GM19099 (cell line): ENCODE data around the gene DCDC2.

ENCODE experiments used
- POLR2A ChIP-seq: IDR thresholded peaks from 3 replicates; pipeline ENCODE4 v1.6.1; 2011; ENCODE audit warnings: low read depth; ENCODE audit not compliant: insufficient read length; ENCODE audit errors: extremely low read depth

DCDC2 gene

DNA sequence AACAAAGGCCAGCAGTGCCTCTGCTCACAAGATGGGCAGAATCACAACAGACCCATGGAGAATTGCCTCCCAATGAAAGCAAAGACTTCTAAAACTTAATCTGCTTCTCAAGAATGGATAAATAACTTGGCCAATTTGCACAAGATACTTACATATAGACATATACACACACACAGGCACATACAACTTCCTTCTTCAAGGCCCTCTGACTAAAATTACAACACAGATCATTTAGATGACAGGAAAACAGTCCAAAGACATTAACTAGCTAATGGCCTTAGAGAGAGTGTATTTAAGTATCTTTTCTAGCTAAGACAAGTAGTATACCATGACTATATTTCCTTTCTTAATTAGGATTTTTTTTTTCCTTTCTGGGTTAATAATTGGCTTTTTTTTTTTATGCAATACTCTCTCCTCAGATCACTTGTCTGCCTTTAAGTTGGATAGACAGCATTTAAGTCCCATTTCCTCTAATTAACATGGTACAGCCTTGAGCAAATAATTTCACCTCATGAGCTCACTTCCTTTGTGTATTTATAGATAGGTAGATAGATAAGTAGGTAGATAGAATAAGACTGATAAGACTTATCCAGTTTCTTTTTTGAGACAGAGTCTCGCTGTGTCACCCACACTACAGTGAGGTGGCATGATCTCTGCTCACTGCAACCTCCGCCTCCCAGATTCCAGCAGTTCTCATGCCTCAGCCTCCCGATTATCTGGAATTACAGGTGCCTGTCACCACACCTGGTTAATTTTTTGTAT is 161.8 kb downstream of the DCDC2 start:
- no peak for TF ChIP-seq POLR2A

DNA sequence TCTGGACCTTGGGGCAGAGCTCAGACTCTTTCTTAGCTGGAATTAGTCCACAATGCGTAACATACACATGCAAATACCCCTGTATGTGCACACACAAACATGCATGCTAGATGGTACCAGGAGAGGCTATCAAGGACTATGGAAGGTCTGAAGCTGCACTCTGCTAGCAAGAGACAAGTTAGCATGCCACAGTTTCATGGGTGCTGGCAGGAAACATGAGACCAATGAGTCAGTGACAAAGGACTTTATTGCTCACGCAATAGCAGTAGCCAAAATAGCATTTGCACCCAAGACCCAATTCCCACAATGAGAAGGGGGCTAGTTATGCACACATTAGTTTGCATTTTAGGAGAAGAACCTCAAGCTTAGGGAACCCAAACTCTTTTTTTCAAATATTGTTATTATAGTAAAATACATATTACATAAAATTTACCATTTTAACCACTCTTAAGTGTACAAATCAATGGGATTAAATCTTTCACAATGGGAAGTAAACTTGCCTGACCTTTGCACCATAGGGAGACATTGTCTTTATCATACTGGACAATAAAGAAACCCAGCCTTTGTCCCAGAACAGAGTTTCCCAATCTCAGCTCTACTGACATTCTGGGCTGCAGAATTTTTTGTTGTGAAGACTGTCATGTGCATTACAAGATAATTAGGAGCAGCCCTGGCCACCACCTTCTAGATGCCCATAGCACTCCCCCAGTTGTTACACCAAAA is 162.7 kb downstream of the DCDC2 start:
- TF ChIP-seq POLR2A, result no peak

DNA sequence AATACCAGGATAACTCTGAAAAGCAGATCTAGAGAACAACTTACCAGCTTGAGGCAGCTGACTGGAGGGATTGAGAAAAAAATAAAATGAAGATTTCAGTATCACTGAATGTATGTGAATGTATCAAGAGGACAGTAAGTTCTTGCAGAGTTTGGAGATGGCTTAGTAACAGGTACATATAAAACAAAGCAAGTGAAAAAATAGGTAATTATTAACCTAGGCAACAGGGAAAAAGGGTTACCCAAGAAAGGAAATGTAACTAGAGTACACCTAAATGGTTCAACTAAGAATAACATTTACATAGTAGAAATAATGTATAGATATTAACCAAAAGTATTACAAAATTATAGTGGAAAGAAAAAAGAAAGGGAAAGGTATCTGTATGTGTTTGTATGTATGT is 164.5 kb downstream of the DCDC2 start:
- TF ChIP-seq POLR2A, result no peak

DNA sequence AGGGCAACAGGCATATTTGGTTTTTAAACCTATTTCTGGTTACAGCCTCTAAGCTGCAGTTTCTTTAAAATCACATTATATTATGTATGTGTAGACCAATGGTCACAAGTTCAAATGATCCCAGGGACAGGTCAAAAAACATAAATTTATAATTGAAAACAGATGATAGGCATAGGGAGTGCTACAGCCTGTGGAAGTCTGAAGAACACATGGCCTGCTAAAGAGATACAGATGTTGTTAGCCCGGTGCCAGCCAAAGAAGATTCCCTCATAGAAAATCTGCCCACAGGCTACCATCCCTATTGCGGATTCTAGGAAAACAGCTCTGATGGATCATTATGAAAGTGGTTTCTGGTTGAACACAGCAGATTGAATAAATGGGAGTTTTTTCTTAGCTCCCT is 166.5 kb downstream of the DCDC2 start:
- no peak for TF ChIP-seq POLR2A

DNA sequence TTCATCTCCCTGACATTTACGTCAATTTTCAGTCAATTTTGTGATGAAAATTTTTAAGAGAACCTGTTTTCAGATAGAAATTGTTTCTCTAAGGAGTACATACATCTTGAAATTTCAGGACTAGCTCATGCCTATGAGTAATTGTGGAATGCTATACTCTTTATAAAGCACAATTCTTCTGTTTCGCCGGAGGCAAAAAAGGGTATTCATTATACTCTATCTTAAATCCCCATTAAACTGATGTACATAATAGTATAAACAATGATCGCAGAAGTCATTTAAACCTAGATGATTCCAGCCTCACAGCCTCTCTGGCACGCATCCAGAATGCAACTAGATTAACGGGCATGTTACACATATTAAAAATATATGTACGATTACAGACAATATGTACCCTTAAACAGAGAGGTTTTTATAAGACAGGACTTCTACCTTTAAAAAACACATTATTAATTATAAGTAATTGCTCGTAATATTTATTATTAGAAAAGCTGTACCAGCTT is 169.2 kb downstream of the DCDC2 start:
- no peak for TF ChIP-seq POLR2A

DNA sequence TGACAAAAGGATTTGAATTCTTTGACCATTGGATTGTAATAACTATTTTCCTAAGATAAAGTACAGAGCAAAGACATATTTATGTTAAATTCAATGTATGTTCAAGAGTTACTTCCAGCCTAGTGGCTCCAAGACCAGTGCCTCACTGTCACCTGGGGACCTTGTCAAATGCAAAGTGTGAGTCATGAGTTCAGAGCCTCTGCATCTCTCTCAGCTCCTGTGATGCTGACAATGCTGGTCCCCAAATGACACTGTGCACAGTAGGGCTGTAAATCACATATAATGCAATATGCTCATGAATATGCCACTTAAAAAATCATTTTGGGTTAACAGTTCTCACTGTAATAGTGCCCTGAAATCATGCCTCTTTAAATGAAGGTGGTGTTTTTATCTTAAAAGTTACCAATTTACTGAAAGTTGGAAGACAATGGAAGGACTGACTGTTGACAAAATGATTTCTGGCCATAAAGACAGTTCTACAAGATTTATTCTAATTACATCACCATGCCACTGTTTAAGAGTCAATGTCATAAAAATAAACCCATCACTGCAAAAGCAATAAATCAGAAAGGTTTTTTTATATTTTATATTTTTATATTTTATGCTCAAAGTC is 169.8 kb downstream of the DCDC2 start:
- no peak for TF ChIP-seq POLR2A

DNA sequence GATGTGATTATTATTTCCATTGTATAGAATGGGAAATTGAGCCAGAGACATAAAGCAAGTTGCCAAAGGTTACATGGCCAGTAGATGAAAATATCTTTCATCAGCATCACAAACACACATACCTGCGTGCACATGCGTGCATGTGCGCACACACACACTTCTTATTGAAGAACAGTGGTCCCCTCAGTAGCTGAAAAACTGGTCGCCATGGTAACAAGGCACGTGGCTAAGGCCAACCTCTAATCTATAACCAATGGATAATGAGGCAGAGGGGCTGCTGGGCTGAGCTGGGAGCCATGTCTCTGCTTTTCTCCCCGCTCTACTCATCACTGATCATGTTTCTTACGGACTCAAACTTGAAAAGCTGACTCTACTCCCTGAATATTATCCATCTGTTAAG is 171.5 kb downstream of the DCDC2 start:
- no peak for TF ChIP-seq POLR2A

DNA sequence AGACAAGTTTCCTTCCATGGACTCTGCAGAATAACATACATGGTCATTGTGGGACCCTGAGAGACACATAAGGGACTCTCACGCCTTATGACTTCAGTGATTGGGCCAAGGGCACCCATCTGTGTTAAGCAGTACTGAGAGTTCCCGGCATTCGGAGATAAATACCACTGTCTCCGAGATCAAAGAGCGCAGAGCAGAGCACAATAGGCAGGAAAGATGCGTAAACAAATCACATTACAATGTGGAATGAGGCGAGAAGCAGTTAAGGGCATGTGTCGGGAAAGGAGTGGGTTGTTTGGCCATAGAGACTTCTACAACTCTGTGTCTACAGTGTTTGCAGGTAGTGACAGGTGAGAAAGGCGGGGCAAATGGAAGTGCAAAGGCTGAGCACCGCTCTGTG is 174.3 kb downstream of the DCDC2 start:
- no peak for TF ChIP-seq POLR2A

DNA sequence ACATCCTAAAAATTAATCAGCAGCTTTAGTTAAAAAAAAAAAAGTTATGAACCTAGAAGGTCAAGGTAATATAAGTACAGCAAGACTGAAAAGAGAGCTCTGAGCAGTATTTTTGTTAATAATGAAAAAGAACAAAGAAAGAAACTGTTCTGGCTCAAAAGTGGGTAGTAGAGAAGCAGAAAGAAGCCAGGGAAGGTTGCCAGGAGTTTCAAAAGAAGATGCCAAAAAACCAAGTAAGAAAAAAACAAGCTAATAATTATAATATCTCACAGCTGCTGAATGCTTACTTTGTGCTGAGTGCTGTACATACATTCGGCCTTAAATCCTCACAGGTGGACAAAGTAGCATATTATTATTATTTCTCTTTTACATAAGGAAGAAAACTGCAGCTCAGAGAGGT is 200.0 kb downstream of the DCDC2 start:
- no peak for TF ChIP-seq POLR2A

DNA sequence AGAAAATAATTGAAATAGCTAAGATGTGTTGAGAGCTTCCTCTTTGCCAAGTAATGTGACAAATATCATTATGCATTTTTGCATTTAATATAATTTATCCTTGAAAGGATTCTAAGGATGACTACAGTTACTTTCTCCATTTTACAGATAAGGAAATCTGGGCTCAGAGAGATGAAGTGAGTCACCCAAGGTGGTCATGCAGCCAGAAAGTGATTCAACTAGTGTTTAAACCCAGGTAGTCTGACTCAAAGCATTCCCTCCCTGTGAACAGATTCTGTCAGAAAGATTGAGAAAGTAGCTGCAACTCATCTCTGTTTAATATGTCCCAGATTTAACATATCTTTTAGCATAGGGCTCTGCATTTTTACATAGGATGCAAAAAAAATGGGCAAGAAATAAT is 203.7 kb downstream of the DCDC2 start:
- TF ChIP-seq POLR2A, result no peak

DNA sequence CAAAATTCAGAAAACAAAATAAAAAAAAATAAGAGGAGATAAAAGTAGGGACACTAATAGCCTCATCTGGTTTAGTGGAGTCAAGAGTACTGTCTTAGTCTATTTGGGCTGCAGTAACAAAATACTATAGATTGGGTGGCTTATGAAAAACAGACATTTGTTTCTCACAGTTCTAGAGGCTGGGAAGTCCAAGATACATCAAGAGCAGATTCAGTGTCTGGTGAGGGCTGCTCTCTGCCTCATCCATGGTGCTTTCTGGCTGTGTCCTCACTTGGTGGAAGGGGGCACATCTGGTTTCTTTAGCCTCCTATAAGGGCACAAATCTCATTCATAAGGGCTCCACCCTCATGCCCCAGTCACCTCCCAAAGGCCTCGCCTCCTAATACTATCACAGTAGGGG is 205.8 kb downstream of the DCDC2 start:
- TF ChIP-seq POLR2A, result no peak

DNA sequence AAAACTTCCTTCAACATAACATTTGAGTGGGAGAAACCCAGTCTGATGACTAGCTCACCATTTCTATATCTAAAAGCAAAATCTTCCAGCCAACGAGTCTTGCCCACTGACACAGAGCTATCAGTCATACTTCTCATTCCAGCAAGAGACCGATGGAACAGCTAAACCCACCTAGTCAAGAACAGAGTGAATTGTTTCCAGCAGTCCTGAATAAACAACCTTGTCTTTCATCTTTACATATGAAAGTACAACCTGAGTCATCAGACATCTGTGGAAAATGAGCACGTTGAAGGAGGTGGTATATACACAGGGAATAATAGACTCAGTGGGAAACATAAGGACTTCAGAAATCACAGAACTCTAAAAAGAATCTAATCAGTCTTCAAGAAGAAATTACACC is 208.0 kb downstream of the DCDC2 start:
- TF ChIP-seq POLR2A, result no peak

DNA sequence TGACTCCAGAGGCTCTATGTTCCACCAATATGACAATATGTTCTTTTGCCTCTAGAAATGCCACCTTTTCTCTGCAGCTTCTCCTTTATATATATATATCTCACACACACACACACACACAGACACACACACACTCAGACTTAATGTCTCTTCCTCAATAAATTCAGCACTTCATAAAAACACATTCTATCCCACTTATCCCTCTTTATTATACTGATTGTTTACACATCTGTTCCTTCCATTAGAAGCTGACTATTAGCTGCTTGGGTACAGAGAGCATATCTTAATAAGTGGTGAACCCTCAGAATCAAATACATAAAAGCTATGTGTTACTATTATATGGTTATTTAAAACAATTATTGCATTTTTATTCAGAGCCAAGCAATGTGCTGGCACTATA is 208.6 kb downstream of the DCDC2 start:
- no peak for TF ChIP-seq POLR2A

DNA sequence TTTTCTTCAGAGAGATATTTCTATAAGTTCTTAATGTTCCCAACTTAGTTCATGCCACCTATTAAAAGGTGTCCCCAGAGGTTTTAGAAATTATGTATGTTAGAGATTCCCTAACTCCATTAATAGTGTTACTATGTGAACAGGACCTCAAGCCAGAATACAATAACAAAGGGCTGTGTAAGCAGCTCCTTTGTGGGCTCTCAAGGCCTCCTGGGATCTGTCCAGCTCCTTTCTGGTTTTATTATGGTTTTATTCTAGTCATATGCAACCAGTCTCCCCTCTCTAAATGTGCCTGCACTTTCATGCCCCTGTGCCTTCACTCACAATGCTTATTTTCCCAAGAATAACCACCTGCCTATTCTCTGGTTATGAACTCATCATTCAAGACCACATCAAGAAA is 209.2 kb downstream of the DCDC2 start:
- no peak for TF ChIP-seq POLR2A

DNA sequence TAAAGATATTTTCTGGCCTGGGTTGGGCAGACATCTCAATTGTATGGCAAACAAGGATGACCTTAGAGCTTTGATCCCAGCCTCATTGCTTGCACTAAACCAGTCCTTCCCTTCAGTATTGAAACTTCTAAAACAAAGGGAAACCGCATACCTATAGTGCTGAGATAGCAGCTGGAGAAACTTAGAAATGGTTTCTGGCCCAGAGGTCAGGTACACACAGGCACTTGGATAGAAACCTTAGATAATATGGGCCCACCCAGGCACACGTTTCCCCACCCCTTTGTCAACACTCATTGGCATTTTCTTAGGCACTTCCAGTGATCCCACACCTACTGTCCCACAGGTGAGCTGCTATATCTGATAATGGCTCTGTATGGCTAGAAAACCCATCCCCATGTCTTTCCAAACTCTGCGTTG is 209.7 kb downstream of the DCDC2 start:
- TF ChIP-seq POLR2A, result no peak

DNA sequence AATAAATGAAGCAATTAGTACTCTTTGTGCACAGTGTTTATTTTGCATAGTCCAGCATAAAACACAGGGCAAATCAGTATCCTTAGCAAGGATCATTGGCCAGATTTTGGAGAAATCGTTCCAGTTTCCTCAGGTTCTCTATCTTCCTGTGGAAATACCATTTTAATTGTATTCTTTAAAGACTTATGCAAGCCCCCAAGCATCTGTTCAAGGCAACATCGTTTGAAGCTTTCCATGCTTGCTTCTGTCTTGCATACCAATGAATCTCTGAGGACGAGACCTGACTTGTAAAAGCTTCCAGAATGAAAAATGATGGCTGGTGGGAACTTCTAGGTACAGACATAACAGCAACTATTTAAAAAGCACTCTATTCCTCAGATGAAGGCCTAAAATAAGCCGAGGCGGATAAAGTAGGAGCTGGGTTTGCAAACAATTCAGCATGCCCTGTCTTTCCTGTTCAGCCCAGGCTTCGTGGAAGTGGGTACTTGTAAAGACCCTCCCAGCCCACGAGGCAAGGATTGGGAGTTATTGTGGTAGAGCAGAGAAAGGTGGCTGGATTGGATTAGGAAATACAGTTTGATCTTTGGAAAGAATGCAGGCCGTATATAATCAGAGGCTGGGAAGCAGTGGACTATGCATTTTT is 210.2 kb downstream of the DCDC2 start:
- TF ChIP-seq POLR2A, result no peak

DNA sequence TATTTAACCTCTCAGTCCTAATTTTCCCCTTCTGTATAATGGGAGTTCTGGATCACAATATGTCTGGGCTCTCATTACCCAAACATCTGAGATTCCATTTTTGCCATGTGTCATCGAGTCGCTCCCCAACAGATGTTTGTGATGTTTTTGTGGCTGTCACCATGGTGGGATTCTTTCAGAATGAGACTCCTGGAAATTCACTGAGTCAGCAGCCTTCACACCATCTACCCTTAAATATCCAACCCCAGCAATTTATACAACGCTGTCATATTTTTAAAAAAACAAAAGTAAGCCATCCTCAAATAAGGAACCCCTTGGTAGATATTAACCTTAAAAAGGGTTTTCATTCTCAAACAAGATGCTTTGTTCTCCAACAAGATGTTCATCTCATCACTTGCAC is 211.0 kb downstream of the DCDC2 start:
- no peak for TF ChIP-seq POLR2A
